ENCODE results near the gene MARCHF10. TPM values are rescaled to one million over a fixed set of nuclear protein-coding genes. Genes with fewer than 3 reads are reported as not detected.
"Not testable (repeated sequence)": the region's sequence is repeated elsewhere in the genome, so short reads cannot be mapped to it uniquely, and the experiment has no call there.

Gene MARCHF10
- total RNA-seq, 1 donor from 2014 or later = not detected

DNA sequence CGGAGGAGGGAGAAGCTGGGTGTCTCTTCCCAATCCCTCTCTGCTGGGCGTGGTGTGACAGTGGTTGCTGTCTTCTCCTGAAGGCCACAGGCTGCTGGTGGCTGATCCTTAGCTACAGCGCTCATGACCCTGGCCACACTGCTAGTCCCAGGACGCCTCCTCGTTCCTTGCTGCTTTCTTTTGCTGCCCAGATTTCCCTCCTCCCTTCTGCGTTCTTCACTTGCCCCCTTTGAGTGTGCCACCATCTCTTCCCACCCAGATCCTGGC lies 90.6 kb downstream of the MARCHF10 start:
- ATAC-seq = no peak

DNA sequence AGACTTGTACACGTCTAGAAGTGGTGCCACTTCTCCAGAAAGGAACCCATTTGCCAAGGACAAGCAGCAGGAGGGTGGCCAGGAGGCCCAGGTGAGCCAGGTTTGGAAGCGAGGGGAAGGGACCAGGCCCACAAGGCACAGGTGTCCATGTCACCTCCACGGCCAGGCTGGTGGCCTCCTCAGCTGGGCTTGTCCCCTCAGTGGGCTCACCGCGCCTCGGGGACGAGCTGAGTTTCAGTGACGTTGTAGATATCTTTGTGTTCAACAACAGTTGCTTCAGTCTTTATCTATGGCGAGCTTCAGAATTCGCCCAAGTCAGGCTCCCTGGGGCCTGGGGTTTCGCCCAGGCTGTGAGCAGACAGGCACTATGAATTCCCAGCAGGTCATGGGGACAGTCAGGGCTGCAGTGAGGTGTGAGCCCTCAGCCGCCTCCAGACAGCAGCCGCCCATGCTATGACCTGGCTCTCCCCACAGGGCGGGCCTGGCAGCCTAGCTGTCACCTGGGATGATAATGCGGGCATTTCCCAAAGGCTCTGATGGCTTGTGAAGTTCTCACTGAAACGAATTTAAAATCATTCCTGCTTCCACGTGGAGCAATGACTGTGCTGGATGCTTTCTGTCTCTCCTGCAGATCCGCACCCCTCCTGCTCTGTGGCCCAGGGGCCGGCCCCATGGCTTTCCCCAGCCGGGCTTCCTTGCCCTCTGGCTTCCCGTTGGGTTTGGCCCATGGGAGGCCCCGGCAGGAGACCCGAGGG lies 91.1 kb downstream of the MARCHF10 start:
- no peak for ATAC-seq

DNA sequence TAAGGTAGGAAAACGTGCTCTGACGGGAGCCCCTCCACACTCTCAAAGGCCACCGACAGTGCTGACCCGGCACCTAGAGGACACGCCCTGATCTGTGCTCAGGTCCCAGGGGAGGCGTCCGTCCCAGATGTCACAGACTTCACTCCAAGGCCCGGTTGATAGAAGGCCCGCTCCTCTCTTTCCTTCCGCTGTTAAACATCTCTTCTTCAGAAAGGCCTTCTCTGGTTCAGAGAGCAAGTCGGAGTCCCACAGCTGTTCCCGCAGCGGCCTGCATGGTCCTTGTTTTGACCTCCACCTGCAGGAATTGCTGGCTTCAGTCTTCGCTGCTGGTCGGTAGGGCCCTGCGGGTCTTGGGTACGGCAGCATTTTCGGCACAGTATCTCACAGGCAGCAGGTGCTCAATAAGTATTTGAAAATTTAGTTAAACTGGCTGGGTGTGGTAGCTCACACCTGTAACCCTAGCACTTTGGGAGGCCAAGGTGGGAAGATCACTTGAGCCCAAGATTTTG lies 92.2 kb downstream of the MARCHF10 start:
- ATAC-seq = no peak

DNA sequence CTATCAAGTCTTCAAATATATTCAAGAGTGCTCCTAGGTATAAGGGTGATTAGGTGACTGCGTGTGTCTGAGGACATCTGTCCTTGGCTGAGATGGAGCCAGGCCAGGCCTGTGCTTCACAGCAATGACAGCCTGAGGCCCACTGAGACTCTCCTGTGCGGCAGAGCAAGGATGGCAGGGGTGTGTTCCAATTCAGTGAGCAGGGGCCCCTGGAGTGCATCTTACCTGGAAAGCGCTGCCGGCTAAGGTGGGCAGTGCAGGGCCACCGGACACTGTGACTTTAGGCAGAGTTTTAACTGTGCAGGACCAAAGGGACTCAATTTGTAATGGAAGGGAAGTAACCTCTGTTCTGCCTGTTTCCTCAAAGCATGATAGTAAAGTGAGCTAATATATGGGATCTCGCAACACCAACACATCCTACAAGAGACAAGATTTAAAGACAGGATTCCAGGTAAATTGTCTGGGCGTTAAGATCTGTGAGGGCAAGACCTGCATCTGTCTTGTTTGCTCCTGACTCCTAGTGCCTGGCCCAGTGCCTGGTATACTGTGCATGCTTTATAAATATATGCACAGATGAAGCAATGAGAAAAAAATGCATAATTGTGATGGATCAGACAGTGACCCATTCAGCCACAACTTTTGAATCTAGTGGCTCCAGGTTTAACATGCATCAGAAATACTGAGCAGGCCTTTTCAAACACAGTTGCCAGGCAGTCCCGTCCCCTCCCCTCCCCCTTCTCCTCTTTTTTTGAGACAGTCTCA lies 93.9 kb downstream of the MARCHF10 start:
- ATAC-seq = no peak

DNA sequence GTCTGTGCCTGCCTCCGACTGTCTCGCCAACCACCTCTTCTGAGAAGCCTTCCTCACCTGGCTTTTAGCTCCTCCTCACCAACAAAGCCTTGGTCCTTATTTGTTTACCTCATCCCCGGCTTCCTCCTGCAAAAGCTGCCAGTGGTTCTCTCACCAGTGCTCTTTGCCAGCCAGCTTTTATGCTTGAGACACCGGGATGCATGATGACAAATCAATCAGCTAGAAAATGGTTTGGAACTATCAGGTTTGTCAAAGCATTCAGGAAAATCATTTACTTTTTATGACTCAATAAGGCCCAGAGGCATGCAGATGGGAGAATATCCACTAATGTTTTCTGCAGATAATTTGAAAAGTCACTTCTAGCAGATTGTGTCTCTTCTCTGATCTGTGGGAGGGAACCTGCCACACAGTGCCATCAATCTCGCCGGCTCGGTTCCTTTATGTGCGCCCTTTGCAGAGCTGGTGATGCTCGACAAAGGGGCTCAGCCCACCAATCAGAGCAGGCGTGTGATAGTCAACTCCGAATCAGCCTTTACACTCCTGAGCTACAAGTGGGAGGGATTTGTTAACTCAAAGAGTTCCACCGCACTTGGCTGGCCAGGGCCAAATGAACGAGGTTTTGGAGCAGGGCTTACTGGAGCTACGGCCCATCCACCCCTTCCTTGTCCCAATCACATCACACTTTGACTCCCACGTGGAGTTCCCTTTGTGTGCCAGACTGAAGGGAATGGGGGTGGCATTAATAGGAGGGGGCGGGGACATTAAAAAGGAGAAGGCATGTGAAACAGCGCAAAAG lies 94.8 kb downstream of the MARCHF10 start:
- ATAC-seq = no peak

DNA sequence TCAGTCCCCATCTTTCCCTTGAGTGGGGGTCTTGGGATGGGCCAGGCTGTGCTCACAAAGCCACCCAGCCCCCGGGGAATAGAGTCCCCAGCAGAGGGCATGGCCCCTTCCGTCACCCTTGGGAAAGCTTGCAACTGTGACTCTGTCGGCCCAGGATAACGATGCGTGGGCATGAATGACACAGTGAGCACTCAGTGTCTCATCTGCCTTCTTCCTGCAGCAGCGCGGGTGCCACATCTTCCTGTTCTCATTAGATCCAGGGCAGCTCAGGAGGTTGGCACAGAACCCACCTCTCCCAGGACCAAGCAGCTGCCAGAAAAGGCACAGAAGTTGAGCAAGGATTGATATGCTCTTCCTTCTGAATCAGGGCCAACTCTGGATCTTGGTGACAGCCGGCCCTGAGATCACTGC lies 95.9 kb downstream of the MARCHF10 start:
- ATAC-seq = no peak

DNA sequence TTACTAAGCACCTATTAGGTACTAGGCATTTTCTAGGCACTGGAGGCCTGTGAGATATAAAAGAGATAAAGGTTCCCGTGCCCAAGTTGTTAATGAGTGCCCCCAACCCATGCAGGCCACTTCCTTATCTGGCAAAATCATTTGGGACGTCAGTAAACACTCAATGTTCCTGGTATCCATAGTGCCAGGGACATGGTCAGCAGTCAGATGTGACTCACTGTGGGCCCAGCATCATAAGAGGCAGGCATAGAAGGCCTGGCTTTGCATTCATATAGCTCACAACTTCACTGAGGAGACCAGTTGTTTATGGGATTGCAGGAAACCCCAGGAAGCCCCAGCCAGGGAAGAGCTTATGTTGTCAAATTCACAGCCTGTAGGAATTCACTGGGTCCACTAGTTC lies 99.5 kb downstream of the MARCHF10 start:
- ATAC-seq = no peak

DNA sequence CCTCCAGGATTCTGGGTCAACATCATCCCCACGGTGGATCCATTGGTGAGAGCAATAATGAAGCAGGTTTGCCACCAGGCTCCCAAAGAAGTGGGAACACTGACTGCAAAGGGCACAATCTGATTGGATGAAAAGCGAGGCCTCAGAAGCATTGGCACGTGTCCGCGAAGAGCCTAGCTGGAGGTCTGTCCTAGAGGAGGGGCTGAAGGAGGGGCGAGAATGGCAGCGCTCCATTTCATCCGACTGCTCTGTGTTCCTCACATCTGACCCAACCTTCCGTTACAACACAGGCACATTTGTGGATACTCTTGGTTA lies 100.7 kb downstream of the MARCHF10 start:
- ATAC-seq = no peak

DNA sequence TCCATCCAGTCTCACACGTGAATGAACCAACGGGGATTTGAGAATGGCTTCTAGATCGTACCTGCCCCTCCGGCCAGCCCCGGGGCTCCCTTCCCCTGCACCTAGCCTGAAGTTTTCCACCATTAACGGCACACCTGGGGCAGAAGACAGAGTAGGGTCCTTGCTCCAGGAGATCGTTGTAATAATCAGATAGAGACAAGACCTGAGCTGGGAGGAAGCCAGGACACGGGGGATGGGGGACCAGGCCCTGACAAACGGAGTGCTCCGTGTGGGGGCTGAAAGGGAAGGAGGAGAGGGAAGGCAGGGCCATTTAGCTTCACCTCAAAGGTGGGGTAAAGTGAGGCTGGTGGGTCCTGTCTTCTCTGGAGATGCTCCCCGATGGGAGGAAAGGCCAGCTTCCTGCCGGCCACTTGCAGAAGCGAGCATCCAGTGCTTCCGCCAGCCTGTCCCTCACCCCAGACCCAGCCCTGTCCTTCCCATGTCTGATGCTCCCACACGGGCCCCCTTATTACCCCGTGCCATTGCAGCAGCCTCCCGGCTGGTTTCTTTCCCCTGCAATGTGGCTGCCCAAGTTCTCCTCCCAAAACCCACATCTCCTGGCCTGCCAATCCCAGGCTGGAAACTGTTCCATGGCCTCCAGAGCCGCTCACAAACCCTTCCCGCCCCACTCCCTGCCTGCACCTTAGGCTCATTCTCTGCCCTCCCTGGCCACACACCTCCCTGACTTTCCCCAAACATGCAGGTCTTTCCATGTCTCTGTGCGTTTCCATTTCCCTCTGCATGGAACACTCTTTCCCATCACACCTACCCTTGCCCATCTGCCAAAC lies 101.3 kb downstream of the MARCHF10 start:
- no peak for ATAC-seq

DNA sequence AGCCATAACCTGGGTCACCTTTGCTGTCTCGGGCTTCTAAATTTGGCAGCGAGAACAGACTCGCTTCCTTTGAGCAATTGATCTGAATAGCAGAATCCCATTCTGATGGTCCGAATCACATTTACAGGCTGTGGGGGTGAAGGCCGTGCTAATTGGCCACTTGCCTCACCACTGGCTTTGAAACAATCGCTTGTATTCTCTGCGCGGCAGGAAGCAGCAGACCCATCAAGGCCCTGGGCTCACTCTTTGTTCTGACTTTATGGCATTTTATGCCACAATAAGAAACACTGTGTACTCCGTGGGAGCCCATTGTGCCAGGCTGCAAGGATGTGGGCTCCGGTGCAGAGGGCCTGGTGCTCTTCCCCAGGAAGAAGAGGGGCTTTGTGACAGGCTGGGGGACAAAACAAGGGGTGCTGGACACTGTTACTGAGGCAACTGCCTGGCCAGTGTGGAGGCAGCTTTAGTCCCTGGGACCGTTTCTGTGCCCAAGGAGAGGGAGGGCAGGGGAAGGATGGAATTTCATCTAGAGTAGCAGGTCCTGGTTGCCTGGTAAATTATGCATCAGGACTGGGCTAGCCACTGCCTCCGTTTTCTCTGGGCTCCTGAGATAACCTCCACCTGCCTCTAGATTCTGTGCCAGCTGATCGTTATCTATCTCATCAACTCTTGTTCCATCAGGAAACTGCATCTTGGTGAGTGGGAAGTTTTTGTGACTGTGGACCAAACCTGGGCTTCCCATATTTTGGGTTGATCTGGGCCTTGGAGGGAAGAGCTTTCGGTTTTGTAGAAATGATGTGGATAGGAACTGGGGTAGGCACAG lies 102.1 kb downstream of the MARCHF10 start:
- no peak for ATAC-seq

DNA sequence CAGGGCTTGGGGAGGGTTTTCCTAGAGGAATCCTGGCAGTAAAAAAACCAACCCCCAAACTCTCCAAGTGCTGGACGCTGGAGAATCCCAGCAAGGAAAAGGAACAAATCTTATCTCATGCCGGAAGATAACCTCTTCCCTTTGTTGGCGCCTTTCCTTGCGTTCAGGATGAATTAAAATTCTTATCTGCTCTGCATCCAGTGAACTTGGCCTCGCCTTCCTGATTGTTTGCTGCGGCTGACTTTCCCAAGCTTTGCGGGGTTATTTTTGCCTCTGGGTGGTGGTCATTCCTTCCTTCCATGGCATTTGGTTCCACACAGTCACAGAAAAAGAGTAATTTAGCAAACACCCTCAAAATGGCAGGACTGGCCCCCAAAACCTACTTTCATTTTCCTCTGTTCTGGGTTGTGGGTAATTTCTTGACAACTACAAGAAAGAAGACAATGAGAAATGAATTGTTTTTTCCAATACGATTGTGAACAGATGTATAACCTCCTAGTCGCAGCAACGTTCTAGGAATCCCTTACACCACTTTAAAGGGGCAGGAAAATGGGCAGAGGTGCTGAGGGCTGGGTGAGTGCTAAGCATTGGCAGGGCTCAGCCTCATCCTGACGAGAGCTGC lies 102.8 kb downstream of the MARCHF10 start:
- no peak for ATAC-seq

DNA sequence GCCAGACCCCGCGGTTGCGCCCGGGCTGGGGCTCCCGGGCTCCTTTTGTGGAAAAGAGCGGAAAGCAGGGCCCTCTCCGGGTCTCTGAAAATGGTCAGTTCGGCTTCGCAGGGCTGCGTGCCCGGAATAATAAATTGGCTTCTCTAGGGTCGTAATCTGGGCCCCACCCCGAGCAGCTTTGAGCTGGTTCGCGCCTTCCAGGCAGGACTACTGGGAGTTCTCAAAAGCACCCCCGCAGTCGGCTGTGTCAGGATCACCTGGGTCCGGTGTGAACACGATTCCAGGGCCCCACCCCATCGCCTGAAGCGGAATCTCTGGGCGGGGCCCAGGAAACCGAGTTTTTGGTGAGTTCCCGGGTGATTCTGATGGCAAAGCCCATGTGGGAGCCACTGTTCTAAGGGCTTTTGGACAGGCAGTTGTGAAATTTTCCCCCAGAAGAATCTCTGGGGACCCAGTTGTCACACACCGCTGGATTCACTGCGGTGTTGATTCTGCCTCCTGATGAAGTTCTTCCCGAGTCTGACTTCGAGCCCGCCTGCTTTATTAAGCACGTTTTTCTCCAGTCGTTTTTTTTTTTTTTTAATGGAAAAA lies 103.6 kb downstream of the MARCHF10 start:
- ATAC-seq = peak; percentile 69

DNA sequence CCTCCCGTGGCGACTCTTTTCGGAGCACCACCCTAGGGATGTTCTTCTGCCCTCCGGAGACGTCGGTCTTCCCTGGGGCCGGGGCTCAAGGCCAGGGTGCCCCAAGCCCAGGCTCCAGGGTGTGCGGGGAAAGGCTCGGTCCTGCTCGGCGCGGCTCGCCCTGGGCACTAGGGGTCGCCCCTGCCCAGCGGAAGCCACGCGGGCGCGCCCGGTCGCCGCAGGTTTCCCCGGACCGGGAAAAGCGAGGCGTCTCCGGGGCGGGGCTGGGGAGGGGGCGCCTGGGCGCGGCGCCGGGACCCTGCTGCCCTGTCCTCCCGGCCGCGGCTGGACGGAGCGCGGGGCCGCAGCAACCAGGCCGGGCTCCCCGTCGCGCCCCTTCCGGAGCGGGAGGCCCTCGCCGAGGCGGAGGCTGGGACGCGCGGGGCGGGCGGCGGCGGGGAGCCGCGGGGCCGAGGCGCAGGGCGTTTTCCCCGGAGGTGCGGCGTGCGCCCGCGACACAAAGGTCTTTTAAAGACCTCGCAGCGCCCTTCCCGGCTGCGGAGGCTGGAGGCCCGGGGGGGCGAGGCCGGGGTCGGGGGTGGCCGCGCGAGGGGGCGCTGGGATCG lies 104.2 kb downstream of the MARCHF10 start:
- peak; percentile 89 for ATAC-seq

DNA sequence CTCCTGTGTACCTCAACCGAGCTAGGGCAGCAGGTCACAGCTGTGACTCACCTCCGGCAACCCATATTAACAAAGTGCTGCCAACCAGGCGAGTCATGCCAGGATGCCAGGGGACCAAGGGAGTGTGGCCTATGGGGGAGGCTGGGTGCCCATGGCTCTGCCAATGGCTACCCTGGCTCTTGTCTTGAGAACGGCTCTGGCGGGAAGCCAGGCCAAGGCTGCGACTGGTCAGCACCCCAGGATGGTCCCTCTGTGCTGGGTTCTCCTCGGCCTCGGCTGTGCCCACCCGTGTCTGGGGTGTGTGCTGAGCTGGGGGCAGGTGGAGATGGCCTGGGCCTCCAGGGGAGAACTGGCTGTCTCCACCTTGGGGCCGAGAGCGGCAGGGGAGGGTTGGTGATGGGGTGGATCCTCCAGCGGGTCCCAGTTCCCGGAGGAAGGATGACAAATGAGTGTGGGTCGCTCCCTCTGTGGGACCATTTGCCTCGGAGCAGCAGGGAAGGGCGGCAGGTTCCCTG lies 104.8 kb downstream of the MARCHF10 start:
- ATAC-seq = peak; percentile 86

DNA sequence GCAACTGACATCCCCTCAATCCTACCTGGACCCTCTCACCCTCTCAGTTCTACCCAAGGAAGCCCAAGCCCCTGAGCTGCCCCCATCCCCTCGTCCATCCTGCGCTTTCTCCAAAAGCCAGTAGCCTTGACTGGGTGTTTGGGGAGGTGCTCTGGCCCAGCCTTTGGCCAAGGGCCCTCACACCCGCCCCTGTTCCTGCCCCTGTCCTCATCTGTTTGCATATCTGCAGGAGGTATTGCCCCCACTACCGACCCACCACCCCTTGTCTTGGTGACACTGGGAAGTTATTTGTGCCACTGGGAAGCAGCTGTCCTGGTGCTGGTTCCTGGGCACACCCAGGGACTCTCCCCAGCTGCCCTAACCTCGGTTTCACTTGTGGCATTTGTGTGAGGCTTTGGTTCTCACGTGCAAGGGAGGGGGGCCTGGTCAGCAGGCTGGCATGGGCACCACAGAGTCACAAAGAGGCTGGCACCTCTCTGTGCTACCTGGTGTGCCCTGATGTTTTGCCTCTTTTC lies 105.3 kb downstream of the MARCHF10 start:
- ATAC-seq = no peak

DNA sequence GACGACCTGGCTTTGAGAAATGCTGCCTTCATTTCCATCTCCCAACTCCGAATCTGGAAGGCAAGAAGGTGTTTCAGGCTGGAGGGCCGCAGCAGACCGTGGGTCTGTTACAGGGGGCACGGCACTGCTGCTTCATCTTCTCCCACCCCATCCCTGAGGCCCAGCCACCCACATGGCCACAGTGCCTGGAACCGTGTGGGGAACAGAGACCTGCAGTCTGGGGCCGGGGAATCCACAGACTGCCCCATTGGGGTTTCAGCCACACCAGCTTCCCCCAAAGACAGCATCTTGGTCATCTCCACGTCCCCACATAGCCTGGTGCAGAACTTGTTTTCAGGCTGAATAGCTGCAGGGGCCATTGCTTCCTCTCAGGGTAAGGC lies 106.4 kb downstream of the MARCHF10 start:
- ATAC-seq = no peak

DNA sequence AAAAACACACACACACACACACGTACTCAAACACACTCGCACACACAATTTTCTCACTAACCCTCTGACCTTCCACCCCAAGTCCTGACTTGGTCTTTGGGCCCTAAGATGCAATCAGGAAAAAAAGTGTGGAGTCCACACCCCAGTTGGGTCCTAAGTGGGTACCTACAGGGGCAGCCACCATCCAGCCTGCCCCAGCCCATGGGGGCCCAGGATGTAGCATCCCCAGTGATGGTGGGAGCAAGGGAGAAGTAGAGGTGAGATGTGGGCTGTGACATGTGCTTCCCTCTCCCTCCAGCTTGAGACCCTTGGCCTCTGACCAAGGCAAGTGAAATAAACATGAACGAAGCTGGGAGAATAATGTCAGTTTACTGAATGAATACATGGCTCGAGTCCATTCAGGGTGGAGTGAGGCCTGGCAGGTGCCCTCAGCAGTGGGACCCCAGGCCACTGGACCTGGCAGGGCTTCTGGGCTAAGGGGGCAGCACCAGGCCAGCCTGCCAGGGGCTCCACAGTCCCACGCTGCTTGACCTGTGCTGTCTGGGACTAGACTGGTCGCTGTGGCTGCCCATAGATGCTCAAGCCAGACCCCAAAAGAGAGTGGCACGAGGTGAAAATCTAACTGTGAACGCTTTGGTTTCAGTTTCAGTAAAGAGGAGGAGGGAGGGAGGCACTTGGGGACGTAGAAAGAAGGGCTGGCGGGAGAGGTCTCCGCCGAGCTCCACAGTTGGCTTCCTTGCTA lies 107.0 kb downstream of the MARCHF10 start:
- no peak for ATAC-seq

DNA sequence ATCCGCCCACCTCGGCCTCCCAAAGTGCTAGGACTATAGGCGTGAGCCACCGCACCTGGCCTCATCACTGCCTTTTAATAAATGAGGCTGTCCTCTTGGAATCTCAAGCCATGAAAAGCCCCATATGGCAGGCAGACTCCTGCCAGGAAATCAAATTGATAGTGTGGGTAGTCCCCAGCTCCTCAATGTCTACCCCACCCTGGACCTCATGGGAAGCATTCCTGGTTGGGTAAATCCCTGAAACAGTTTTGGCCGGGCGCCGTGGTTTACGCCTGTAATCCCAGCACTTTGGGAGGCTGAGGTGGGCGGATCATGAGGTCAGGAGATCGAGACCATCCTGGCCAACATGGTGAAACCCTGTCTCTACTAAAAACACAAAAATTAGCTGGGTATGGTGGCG lies 109.7 kb downstream of the MARCHF10 start:
- ATAC-seq = not testable (repeated sequence)

Measured in esophagus mucosa (tissue), 1 donor.